ENCODE data around the gene G6PC1. TPM values are rescaled to one million over a fixed set of nuclear protein-coding genes. Genes with fewer than 3 reads are reported as not detected.
"Not testable (repeated sequence)": the region's sequence is repeated elsewhere in the genome, so short reads cannot be mapped to it uniquely, and the experiment has no call there.

Gene G6PC1
- total RNA-seq, 1 experiment from 2014 or later: not detected

GRCh38 chr17:42893359-42893758, 7.2 kb upstream of the G6PC1 start:
- in situ Hi-C loops (cut with HindIII; ENCODE audit: low pct_unique_long_range_greater_than_20kb, low sequenced_read_pairs): no loop called here
- no peak for DNase-seq (ENCODE audit: low read depth, low spot score)

- in situ Hi-C loops (cut with HindIII; ENCODE audit: low pct_unique_long_range_greater_than_20kb, low sequenced_read_pairs): no loop called here
- no peak for DNase-seq (ENCODE audit: low read depth, low spot score)
Observed at GRCh38 chr17:42894283-42895184, 6.1 kb upstream of the G6PC1 start.

- no peak for DNase-seq (ENCODE audit: low read depth, low spot score)
- in situ Hi-C loops (cut with HindIII; ENCODE audit: low pct_unique_long_range_greater_than_20kb, low sequenced_read_pairs): no loop called here
Observed at GRCh38 chr17:42895185-42895555, 5.4 kb upstream of the G6PC1 start.

- in situ Hi-C loops (cut with HindIII; ENCODE audit: low pct_unique_long_range_greater_than_20kb, low sequenced_read_pairs): no loop called here
Observed at GRCh38 chr17:42898147-42898811, 2.3 kb upstream of the G6PC1 start.

GRCh38 chr17:42899981-42900380, 618 bp upstream of the G6PC1 start:
- DNase-seq (ENCODE audit: low read depth, low spot score); in situ Hi-C loops (cut with HindIII; ENCODE audit: low pct_unique_long_range_greater_than_20kb, low sequenced_read_pairs): not testable (repeated sequence)

More at GRCh38 chr17:42898147-42898811, 2.3 kb upstream of the G6PC1 start:
- no peak for DNase-seq (ENCODE audit: low read depth, low spot score)

- in situ Hi-C loops (cut with HindIII; ENCODE audit: low pct_unique_long_range_greater_than_20kb, low sequenced_read_pairs): no loop called here
- no peak for DNase-seq (ENCODE audit: low read depth, low spot score)
Observed at GRCh38 chr17:42901535-42902229, 1.1 kb downstream of the G6PC1 start.

- no peak for DNase-seq (ENCODE audit: low read depth, low spot score)
- in situ Hi-C loops (cut with HindIII; ENCODE audit: low pct_unique_long_range_greater_than_20kb, low sequenced_read_pairs): no loop called here
Observed at GRCh38 chr17:42904110-42904469, 3.5 kb downstream of the G6PC1 start.

GRCh38 chr17:42906772-42907446, 6.3 kb downstream of the G6PC1 start:
- no peak for DNase-seq (ENCODE audit: low read depth, low spot score)
- in situ Hi-C loops (cut with HindIII; ENCODE audit: low pct_unique_long_range_greater_than_20kb, low sequenced_read_pairs): no loop called here

- in situ Hi-C loops (cut with HindIII; ENCODE audit: low pct_unique_long_range_greater_than_20kb, low sequenced_read_pairs): no loop called here
- DNase-seq (ENCODE audit: low read depth, low spot score): no peak
Observed at GRCh38 chr17:42908872-42909700, 8.5 kb downstream of the G6PC1 start.

- no peak for DNase-seq (ENCODE audit: low read depth, low spot score)
- in situ Hi-C loops (cut with HindIII; ENCODE audit: low pct_unique_long_range_greater_than_20kb, low sequenced_read_pairs): no loop called here
Observed at GRCh38 chr17:42913522-42913921, 12.9 kb downstream of the G6PC1 start.

GRCh38 chr17:42913981-42914617, 13.5 kb downstream of the G6PC1 start:
- in situ Hi-C loops (cut with HindIII; ENCODE audit: low pct_unique_long_range_greater_than_20kb, low sequenced_read_pairs): no loop called here
- DNase-seq (ENCODE audit: low read depth, low spot score): no peak

- in situ Hi-C loops (cut with HindIII; ENCODE audit: low pct_unique_long_range_greater_than_20kb, low sequenced_read_pairs); DNase-seq (ENCODE audit: low read depth, low spot score): not testable (repeated sequence)
Observed at GRCh38 chr17:42915288-42915687, 14.7 kb downstream of the G6PC1 start.

GRCh38 chr17:42916388-42917235, 16.0 kb downstream of the G6PC1 start:
- in situ Hi-C loops (cut with HindIII; ENCODE audit: low pct_unique_long_range_greater_than_20kb, low sequenced_read_pairs); DNase-seq (ENCODE audit: low read depth, low spot score): not testable (repeated sequence)

- no peak for DNase-seq (ENCODE audit: low read depth, low spot score)
- in situ Hi-C loops (cut with HindIII; ENCODE audit: low pct_unique_long_range_greater_than_20kb, low sequenced_read_pairs): no loop called here
Observed at GRCh38 chr17:42917236-42917603, 16.6 kb downstream of the G6PC1 start.

- no peak for DNase-seq (ENCODE audit: low read depth, low spot score)
- in situ Hi-C loops (cut with HindIII; ENCODE audit: low pct_unique_long_range_greater_than_20kb, low sequenced_read_pairs): no loop called here
Observed at GRCh38 chr17:42918902-42919521, 18.4 kb downstream of the G6PC1 start.

Measured in SK-MEL-5 (cell line).